Cardiac muscle cell (in vitro differentiated cells and primary cell): ENCODE measurements around the gene CDIP1. TPM values are rescaled to one million over a fixed set of nuclear protein-coding genes. Genes with fewer than 3 reads are reported as not detected.

Source experiments
- DNase-seq, 2 donors: peaks; one replicate each; pipeline versions ENCODE4 v3.0.0 to v3.0.0-alpha.2; 2010 to 2017; ENCODE audit warnings: low read depth in 1 of 2, low spot score in 1 of 2
- H3K27ac ChIP-seq: fragments of 200-600 bp; sonication (generic); 2 replicates; pipeline ENCODE4 v1.5.1; 2016
- H3K27me3 ChIP-seq: fragments of 200-600 bp; sonication (generic); 2 replicates; pipeline ENCODE4 v1.6.0; 2016; ENCODE audit warnings: control low read depth
- H3K36me3 ChIP-seq: fragments of 200-600 bp; sonication (generic); 2 replicates; pipeline ENCODE4 v1.5.1; 2016; ENCODE audit warnings: control low read depth
- H3K4me1 ChIP-seq: fragments of 200-600 bp; sonication (generic); 2 replicates; pipeline ENCODE4 v1.8.1; 2017; ENCODE audit warnings: low read depth, mild to moderate bottlenecking, mixed run types
- H3K4me3 ChIP-seq: fragments of 200-600 bp; sonication (generic); 2 replicates; pipeline ENCODE4 v1.5.1; 2016; ENCODE audit warnings: mild to moderate bottlenecking
- H3K9me3 ChIP-seq: fragments of 200-600 bp; sonication (generic); 2 replicates; pipeline ENCODE4 v1.5.1; 2017; ENCODE audit warnings: low read depth, mild to moderate bottlenecking, control low read depth
- polyA plus RNA-seq: library from polyadenylated mRNA; unstranded; fragments of >200 nt; fragmentation: Nextera tagmentation; extraction: Ambion mirVana; gene quantifications from 2 replicates; pipeline ENCODE4 v1.2.1, GENCODE V29; 2016
- total RNA-seq: library from RNA; depleted of rRNA; stranded (reverse); fragments of >200 nt; gene quantifications from 2 replicates; pipeline ENCODE4 v1.2.3, GENCODE V29; 2016
- TF ChIP-seq, protein P1 (sequence below): IDR thresholded peaks from 2 replicates; pipeline ENCODE4 v1.5.1; 2012; ENCODE audit warnings: low read depth, mild to moderate bottlenecking, low read length

Gene CDIP1
- total and polyA plus RNA-seq, 2 experiments from 2014 or later = 55.8 to 87.6 TPM

DNA sequence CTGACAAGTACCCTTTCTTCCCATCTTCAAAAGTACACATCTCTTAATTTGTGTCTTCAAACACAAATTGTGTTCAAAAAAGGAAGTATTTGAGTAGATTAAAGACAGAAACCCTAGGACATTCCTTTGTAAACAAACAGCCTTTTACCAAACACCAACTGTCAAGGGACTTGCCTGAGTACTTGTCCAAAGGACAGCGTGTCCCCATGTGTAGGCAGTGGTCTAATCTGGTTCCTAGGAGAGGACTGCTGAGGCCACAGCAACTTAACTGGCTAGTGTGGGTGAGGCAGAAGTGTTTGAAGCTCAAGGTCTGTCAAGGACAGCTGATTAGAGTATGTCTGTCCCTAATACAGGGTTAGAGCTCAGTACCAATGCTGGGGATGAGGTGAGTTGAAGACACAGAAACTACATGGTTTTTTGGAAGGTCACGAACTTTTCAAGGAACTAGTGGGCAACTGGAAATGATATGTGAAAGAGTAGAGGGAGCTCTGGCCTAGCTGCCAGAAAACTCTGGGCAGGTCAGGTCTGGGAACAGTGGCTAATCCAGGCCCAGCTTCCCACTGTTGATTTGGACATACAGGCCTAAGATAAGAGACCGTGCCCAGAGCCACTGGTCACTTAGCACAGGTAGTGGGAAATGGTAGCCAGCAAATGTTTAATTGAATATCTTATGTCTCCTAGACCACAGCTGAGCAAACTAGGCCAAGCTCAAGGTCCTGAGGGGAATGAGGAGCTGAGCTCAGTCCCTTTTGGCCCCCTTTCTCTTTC lies 52.3 kb downstream of the CDIP1 start:
- peak in 1 of 2 donors; percentile 66 for DNase-seq
- Histone ChIP-seq H3K4me1 (peaks cover 25% of the 10 kb centered on the region), H3K36me3 (peaks cover 3% of the 10 kb centered on the region), H3K4me3 (no peak overlapping the region), H3K27me3 (no peaks in the 10 kb centered on the region), H3K9me3 (no peaks in the 10 kb centered on the region), H3K27ac (peak overlapping the region; percentile 90)
- TF ChIP-seq, protein P1, sequence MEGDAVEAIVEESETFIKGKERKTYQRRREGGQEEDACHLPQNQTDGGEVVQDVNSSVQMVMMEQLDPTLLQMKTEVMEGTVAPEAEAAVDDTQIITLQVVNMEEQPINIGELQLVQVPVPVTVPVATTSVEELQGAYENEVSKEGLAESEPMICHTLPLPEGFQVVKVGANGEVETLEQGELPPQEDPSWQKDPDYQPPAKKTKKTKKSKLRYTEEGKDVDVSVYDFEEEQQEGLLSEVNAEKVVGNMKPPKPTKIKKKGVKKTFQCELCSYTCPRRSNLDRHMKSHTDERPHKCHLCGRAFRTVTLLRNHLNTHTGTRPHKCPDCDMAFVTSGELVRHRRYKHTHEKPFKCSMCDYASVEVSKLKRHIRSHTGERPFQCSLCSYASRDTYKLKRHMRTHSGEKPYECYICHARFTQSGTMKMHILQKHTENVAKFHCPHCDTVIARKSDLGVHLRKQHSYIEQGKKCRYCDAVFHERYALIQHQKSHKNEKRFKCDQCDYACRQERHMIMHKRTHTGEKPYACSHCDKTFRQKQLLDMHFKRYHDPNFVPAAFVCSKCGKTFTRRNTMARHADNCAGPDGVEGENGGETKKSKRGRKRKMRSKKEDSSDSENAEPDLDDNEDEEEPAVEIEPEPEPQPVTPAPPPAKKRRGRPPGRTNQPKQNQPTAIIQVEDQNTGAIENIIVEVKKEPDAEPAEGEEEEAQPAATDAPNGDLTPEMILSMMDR = no peak

DNA sequence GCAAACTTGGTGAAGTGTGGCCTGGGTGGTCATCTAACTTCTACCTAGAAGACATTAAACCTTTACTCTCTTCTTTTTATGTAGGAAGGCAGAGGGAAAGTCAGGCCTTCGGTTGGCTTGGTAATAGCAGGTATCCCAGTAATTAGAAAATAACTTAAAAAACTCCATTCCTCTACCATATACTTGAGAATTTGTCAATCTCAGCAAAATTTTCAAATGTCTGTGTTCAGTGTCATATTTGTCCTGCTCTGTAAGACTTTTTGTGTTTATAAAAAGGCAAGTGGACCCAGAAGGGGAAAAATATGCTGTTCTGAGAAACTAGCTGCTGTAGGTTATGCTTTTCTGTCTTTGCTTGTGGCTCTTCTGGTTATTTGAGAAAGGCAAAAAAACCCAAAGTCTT lies 56.6 kb downstream of the CDIP1 start:
- DNase-seq = no peak
- TF ChIP-seq, protein P1 = no peak
- H3K4me1 ChIP-seq = peaks cover 28% of the 10 kb centered on the region
- H3K27me3 ChIP-seq = no peaks in the 10 kb centered on the region
- H3K9me3 ChIP-seq = no peaks in the 10 kb centered on the region
- no peak overlapping the region for H3K4me3 ChIP-seq
- H3K27ac ChIP-seq = peak overlapping the region; percentile 64
- peaks cover 3% of the 10 kb centered on the region for H3K36me3 ChIP-seq

DNA sequence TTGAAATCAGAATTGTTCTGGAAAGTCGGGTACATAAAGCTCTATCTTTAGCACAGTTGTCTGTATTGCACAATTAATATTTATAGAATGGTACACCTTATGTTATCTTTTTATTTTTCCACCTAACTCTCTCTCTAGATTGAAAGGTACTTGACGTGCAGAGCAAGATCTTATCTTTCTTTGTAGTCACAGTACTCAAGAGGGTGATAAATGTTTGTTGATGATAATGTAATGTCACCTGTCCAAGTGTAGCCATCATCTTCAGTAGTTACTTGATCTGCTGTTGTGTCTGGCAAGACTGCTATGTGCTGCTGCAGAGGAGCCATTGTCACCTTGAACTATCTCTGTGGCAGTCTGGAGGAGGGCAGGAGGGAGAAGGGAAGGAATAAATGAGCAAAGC lies 57.0 kb downstream of the CDIP1 start:
- H3K36me3 ChIP-seq = peaks cover 3% of the 10 kb centered on the region
- H3K27ac ChIP-seq = peak overlapping the region; percentile 64
- DNase-seq = no peak
- no peaks in the 10 kb centered on the region for H3K9me3 ChIP-seq
- H3K27me3 ChIP-seq = no peaks in the 10 kb centered on the region
- H3K4me3 ChIP-seq = no peak overlapping the region
- TF ChIP-seq, protein P1 = no peak
- peaks cover 24% of the 10 kb centered on the region for H3K4me1 ChIP-seq

DNA sequence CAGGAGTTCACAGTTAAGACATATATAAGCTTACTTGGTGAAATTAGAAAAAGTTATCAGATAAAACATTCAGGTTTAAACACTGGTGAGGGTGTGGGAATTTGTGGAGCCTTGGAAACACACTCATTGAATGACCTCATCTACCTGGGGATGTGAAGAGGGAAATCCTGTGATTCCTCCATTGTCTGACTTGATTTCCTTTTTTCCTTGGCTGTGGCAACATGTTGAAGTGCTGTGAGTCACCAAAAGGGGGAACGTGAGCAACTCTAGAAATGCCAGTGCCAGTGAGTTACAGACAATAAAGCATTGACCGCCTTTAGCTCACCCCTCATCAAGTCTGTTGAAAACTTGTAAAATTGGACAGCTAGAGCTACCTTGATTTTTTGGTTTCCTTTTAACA lies 60.6 kb downstream of the CDIP1 start:
- Histone ChIP-seq H3K27me3 (no peaks in the 10 kb centered on the region), H3K4me1 (peaks cover 12% of the 10 kb centered on the region), H3K4me3 (no peak overlapping the region), H3K27ac (no peak overlapping the region), H3K36me3 (no peaks in the 10 kb centered on the region), H3K9me3 (no peaks in the 10 kb centered on the region)
- TF ChIP-seq, protein P1 = peak; percentile 47
- peak in 1 of 2 donors; percentile 57 for DNase-seq

DNA sequence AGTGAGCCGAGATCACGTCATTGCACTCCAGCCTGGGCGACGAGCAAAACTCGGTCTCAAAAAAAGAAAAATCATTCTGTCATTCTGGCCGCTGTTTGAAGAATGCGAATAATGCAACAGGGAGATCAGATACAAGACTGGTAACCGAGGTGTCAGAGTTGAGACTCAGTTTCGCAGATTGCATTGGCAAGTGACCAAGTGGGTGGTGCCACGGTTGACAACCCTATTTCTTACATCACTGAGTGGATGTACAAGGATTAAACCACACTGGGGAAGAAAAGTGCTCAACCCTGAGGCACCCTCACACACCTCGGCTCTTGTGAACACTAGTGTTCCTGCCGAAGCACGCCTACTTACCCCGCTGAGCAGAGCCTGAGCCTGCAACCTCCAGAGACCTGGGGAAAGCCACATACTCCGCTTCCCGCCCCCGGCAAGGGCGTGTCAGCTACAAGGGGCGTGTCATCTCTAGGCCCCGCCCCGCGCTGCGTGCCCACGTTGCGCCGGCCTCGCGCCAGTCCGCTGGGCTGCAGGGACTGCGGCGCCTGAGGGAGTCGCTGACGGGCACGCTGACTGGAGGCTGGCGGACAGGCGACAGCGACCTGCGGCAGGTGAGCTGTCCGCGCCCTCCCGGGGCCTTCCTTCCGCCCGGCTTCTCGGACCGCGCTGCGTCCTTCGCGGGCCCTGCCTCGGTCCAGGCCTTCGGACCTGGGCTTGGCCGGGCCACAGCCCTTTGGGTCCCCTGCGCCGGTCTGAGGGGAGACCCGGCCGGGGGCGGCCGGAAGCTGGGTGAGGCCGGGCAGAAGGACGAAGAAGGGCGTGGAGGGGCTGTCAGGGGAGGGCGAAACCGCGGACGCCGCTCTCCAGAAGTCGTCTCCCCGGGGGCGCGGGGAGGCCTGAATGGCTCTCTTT lies 62.4 kb downstream of the CDIP1 start, which contains the start of gene HMOX2:
Gene HMOX2 (plus strand): TSS at position 519 of the 909 bp plus-strand sequence. CDS start 29,127 bp downstream, outside the sequence.
- H3K27me3 ChIP-seq = no peaks in the 10 kb centered on the region
- TF ChIP-seq, protein P1 = peak; percentile 50
- peak; percentile 93 to 95 for DNase-seq
- H3K4me1 ChIP-seq = peaks cover 3% of the 10 kb centered on the region
- peak within 1 kb of the TSS; percentile 89 for H3K4me3 ChIP-seq
- no peaks in the 10 kb centered on the region for H3K9me3 ChIP-seq
- H3K36me3 ChIP-seq = no peaks in the 10 kb centered on the region
- peak within 1 kb of the TSS; percentile 81 for H3K27ac ChIP-seq
